Tibial artery (tissue), 4 donors: ENCODE measurements around the gene MYO3B.
"Not testable (repeated sequence)": the region's sequence is repeated elsewhere in the genome, so short reads cannot be mapped to it uniquely, and the experiment has no call there.

ENCODE experiments used
- DNase-seq, 2 donors: peaks; one replicate each; pipeline ENCODE4 v3.0.0-alpha.2; 2019
- H3K27ac ChIP-seq, 2 donors: fragments of 200-600 bp; sonication (generic) in 1 of 2; 1 replicate in 1 of 2; 2 replicates in 1 of 2; pipeline ENCODE4 v1.5.1; 2018 to 2019; ENCODE audit warnings: mild to moderate bottlenecking in 1 of 2
- H3K27me3 ChIP-seq, 2 donors: fragments of 200-600 bp; sonication (generic) in 1 of 2; one replicate each; pipeline versions ENCODE4 v1.5.1 to v1.6.0; 2016 to 2019
- H3K36me3 ChIP-seq, 3 donors: fragments of 200-600 bp; sonication (generic) in 2 of 3; one replicate each; pipeline ENCODE4 v1.5.1; 2016 to 2019; ENCODE audit warnings: mild to moderate bottlenecking in 2 of 3
- H3K4me1 ChIP-seq, 4 donors: fragments of 200-600 bp; sonication (generic) in 2 of 4; 1 replicate in 3 of 4; 2 replicates in 1 of 4; pipeline ENCODE4 v1.5.1; 2016 to 2019
- H3K4me3 ChIP-seq, 2 donors: fragments of 200-600 bp; sonication (generic) in 1 of 2; 1 replicate in 1 of 2; 2 replicates in 1 of 2; pipeline ENCODE4 v1.5.1; 2018 to 2019; ENCODE audit warnings: mild to moderate bottlenecking in 2 of 2
- H3K9me3 ChIP-seq, 3 donors: fragments of 200-600 bp; sonication (generic) in 1 of 3; one replicate each; pipeline ENCODE4 v1.5.1; 2016 to 2019
- intact Hi-C: fragments of 100-400 bp; cut with DNase I; formaldehyde crosslinking; loops from one replicate; pipeline ENCODE4 v1.15.0; 2023; ENCODE audit warnings: low total_unique reads
- TF ChIP-seq, protein P1 (sequence below), 2 experiments: fragments of 200-600 bp in 1 of 2; fragments of 450-650 bp in 1 of 2; IDR thresholded peaks; one replicate each; pipeline ENCODE4 v1.5.1; 2017 to 2019; ENCODE audit warnings: antibody characterized with exemption in 2 of 2, mild to moderate bottlenecking in 1 of 2, moderate library complexity in 1 of 2

MYO3B gene

DNA sequence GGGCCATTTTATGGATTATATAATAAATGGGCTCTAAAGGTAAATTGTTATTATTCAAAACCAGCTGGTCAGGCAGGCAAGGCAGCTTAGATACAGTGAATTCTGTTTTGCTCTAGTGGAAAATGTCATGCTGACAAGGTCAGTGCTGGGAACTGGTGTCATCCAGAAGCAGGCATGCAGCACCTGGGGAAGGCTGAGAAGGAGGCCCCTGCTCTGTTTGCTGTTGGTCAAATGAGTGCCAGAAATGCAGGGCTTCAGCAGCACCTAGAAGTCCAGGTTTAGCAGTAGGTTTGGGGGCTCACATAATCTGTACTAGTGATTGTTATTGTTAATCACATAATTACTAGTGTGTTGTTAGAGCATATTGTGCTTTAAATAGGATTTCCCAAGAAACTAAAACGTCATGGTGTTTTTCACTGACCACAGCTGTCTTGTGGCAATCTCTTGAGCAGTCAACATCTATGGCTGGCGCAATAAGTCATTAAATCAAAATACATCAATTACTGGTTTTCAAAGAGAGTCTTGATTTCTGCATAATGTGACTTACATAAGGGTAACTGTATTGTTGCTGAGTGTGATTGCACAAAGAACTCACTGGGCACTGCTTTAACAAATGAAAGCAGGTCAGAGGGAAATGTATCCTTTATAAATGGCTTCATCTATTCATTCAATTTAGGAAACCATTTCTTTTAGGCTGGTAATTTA lies 99.1 kb downstream of the MYO3B start:
- Histone ChIP-seq H3K4me1 (no peaks in the 10 kb centered on the region), H3K9me3 (no peaks in the 10 kb centered on the region), H3K4me3 (no peak overlapping the region), H3K27me3 (no peaks in the 10 kb centered on the region), H3K27ac (no peak overlapping the region), H3K36me3 (no peaks in the 10 kb centered on the region)
- intact Hi-C loops, result no loop called here
- TF ChIP-seq, protein P1, sequence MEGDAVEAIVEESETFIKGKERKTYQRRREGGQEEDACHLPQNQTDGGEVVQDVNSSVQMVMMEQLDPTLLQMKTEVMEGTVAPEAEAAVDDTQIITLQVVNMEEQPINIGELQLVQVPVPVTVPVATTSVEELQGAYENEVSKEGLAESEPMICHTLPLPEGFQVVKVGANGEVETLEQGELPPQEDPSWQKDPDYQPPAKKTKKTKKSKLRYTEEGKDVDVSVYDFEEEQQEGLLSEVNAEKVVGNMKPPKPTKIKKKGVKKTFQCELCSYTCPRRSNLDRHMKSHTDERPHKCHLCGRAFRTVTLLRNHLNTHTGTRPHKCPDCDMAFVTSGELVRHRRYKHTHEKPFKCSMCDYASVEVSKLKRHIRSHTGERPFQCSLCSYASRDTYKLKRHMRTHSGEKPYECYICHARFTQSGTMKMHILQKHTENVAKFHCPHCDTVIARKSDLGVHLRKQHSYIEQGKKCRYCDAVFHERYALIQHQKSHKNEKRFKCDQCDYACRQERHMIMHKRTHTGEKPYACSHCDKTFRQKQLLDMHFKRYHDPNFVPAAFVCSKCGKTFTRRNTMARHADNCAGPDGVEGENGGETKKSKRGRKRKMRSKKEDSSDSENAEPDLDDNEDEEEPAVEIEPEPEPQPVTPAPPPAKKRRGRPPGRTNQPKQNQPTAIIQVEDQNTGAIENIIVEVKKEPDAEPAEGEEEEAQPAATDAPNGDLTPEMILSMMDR (IDR thresholded peaks at IDR 0.05), result no peak
- no peak for DNase-seq

DNA sequence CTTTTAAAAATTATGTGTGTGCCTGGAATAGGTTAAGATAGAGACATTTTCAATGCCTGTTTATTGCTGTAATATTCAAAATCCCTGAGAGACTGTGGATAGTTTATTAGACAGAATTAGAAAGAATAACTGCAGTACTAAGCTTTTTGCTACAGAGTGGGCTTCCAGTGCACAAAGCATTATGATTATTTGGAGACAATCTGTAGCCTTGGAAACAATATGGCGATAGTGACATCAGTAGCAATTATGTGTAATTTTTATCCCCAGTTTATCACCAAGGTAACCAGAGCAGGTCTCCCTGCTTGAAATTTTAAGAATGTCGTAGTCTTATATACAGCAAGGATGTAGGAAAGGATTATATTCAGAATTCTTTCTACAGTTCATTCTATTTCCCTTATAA lies 100.0 kb downstream of the MYO3B start:
- Histone ChIP-seq H3K9me3 (no peaks in the 10 kb centered on the region), H3K27ac (no peak overlapping the region), H3K36me3 (no peaks in the 10 kb centered on the region), H3K4me1 (no peaks in the 10 kb centered on the region), H3K27me3 (no peaks in the 10 kb centered on the region), H3K4me3 (no peak overlapping the region)
- TF ChIP-seq, protein P1 (IDR thresholded peaks at IDR 0.05), result no peak
- no peak for DNase-seq
- intact Hi-C loops, result no loop called here

DNA sequence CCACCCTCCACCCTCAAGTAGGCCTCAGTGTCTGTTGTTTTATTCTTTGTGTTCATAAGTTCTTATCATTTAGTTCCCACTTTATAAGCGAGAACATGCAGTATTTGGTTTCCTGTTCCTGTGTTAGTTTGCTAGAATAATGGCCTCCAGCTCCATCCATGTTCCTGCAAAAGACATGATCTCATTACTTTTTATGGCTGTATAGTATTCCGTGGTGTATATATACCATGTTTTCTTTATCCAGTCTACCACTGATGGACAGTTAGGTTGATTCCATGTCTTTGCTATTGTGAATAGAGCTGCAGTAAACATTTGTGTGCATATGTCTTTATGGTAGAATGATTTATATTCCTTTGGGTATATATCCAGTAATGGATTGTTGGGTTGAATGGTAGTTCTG lies 101.7 kb downstream of the MYO3B start:
- H3K27me3 ChIP-seq, H3K9me3 ChIP-seq, DNase-seq, H3K4me3 ChIP-seq, intact Hi-C loops, H3K36me3 ChIP-seq, H3K4me1 ChIP-seq, H3K27ac ChIP-seq: not testable (repeated sequence)

DNA sequence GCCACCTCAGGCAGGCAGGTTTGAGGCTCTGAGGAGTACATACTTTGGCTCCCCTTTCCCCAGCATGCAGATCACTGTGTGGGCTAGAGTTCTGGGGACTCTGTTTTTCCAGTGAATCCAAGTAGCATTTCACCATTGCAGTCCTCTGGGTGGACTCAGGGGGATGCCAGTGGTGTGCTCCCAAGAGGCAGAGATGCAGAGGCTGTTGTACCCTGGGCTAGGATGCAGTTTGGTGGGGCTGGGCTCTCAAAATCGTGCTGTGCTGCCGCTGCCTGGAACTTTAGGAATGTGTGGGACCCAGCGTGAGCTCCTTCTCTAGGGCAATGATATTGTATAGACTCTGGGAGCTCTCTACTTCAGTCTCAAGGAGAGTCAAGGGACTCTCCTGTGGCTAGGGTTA lies 104.9 kb downstream of the MYO3B start:
- no peaks in the 10 kb centered on the region for H3K27me3 ChIP-seq
- no peaks in the 10 kb centered on the region for H3K4me1 ChIP-seq
- TF ChIP-seq, protein P1 (IDR thresholded peaks at IDR 0.05), result no peak
- intact Hi-C loops, result no loop called here
- H3K27ac ChIP-seq, result no peak overlapping the region
- DNase-seq, result no peak
- H3K4me3 ChIP-seq, result no peak overlapping the region
- no peaks in the 10 kb centered on the region for H3K36me3 ChIP-seq
- no peaks in the 10 kb centered on the region for H3K9me3 ChIP-seq

DNA sequence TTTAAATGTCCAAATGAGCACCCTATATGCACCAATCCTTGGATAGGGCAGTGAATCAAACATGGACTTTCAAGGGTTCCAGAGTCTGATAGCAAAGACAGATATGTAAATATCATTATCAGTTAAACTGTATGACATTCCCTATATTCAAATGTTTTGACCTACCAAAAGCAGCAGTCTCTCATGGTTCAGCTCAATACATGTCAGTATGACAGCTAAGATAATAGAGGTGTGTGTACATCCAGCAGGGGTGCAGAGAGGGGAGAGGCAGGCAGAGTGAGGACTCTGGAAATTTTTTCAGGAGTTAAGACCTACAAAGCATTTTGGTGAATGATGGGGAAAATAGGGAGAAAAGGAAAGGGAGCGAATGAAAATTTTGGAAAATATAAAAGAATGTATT lies 106.3 kb downstream of the MYO3B start:
- no peaks in the 10 kb centered on the region for H3K27me3 ChIP-seq
- no peak overlapping the region for H3K27ac ChIP-seq
- H3K4me1 ChIP-seq, result no peaks in the 10 kb centered on the region
- TF ChIP-seq, protein P1 (IDR thresholded peaks at IDR 0.05), result no peak
- intact Hi-C loops, result no loop called here
- no peaks in the 10 kb centered on the region for H3K36me3 ChIP-seq
- H3K9me3 ChIP-seq, result no peaks in the 10 kb centered on the region
- H3K4me3 ChIP-seq, result no peak overlapping the region
- DNase-seq, result no peak

DNA sequence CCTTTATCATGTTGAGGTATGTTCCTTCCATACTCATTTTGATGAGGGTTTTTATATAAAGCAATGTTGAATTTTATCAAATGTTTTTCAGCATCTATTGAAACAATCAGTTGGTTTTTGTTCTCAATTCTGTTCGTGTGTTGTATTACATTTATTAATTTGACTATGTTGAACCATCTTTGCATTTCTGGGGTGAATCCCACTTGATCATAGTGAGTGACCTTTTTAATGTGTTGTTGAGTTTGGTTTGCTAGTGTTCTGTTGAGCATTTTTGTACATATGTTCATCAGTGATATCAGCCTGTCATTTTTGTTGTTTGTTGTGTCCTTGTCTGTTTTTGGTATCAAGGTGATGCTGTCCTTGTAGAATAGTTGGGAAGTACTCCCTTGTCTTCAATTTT lies 110.9 kb downstream of the MYO3B start:
- peaks cover 0 to 14% (median 8%) of the 10 kb centered on the region in 3 donors for H3K9me3 ChIP-seq
- no peak overlapping the region for H3K27ac ChIP-seq
- DNase-seq, result no peak
- H3K4me3 ChIP-seq, result no peak overlapping the region
- TF ChIP-seq, protein P1 (IDR thresholded peaks at IDR 0.05), result no peak
- H3K36me3 ChIP-seq, result no peaks in the 10 kb centered on the region
- no peaks in the 10 kb centered on the region for H3K4me1 ChIP-seq
- no peaks in the 10 kb centered on the region for H3K27me3 ChIP-seq
- intact Hi-C loops, result no loop called here
